Activated CD8-positive, alpha-beta memory T cell treated with anti-CD3 and anti-CD28 coated beads for 36 hours (primary cell): ENCODE measurements around the gene CHN2. TPM values are rescaled to one million over a fixed set of nuclear protein-coding genes. Genes with fewer than 3 reads are reported as not detected.

ENCODE experiments used
- CTCF ChIA-PET: fragments of 350-600 bp; sonication (Branson Sonifier 250); formaldehyde crosslinking; loops from one replicate; lab custom pipeline; 2021; ENCODE audit warnings: antibody characterized with exemption; lab: Charles Lee
- POLR2A ChIA-PET: fragments of 350-600 bp; sonication (Branson Sonifier 250); formaldehyde crosslinking; loops from one replicate; lab custom pipeline; 2021; ENCODE audit warnings: antibody characterized with exemption; lab: Charles Lee
- total RNA-seq, 2 experiments: library from RNA; stranded (reverse); gene quantifications; one replicate each; pipeline ENCODE4 v1.2.3, GENCODE V29; 2021

Gene CHN2
- total RNA-seq, 2 experiments from 2014 or later, result 4.8 to 6.1 TPM

DNA sequence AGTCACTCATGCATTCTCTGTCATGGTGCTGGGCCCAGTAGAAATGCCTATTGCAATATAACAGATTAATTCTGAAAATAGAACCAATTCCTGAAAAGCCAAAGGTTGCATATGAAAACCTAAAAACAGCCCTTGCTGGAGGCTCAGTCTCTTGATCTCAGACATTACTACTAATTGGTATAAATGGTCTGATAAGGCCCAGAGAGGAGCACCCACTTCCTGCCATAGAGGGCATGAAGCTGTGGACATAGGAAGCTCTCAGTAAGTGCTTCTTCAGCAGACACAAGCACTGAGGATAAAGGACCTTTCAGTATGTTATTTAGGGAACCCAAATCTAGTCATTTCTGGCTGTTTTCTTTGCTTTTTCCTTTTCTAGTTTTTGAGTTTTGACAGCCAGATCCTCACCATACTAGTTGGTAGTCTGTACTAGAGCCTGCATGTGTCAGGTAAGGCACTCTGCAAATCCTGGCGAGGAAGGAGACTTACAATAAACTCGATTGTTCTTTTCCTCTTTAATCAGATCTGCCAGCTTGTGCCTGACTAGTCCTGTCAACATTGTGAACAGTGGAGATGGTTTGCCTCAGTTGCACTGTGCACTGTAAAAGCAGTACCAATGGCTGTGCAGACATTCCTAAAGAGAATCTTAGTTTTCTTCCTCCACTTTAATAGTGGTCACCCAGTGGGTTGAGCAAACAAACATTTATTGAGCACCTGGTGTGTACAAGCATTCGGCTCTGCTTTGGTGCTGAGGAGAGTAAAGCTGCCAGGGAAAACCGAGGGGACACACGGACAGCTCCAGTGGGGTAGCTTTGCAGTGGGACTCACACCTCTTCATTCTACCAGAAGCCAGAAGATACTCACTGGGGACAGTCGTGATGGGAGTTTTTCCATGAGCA lies 140.9 kb downstream of the CHN2 start:
- ChIA-PET POLR2A (no interaction called here), CTCF (interaction anchor here (0.5 kb wide), 1 partner anchor 248 kb away, joined by 3 read pairs; no protein-coding TSS in a partner anchor)

DNA sequence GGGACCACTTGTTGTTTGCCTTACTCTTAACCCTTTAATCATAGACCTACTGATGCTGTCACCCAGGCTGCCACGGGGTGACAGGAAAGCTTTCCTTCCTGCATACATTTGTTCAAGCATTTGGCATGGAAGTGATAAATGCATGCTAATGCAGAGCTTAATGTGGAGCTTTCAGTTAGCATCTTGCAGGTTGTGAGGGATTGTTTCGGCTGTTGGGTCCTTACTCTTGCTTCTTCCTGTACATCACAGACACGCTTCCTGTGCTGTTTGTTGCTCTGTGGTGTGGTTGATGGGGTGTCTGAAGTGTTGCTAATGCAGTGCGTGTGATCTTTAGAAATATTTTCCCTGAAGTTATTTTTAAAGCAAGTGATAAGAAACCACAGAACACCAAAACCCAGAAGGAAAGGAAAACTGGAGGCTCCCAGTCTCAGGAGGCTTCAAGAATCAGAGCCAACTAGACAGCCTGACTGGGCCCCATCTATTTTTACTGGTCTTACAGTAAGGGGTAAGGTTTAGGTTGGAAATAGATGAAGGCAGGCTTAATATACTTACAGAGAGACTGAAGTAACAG lies 143.1 kb downstream of the CHN2 start:
- POLR2A ChIA-PET, result no interaction called here

DNA sequence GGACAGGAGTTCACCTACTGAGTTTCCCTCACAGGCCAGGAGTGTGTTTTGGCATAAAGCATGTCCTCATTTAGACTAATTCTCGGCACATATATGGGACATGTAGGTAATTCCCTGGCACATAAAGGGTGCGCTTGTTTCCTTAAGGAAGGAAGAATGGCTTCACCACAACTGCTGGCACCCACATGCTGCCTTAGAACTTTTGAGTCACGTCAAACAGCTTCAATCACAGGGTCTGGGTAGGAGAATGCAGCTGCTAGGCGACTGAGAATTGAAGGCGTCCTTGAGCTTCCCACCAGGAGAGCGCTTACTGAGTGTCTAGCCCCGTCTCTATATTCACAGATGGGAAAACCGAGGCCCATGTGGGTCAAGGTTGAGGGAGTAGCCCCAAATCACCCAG lies 146.1 kb downstream of the CHN2 start:
- ChIA-PET POLR2A (no interaction called here), CTCF (interaction anchor here (0.6 kb wide), 1 partner anchor 44 kb away, joined by 3 read pairs; no protein-coding TSS in a partner anchor)

More for the DNA sequence above, 143.1 kb downstream of the CHN2 start:
- CTCF ChIA-PET, result interaction anchor here (2.0 kb wide), 1 partner anchor 148 kb away, joined by 5 read pairs; no protein-coding TSS in a partner anchor

DNA sequence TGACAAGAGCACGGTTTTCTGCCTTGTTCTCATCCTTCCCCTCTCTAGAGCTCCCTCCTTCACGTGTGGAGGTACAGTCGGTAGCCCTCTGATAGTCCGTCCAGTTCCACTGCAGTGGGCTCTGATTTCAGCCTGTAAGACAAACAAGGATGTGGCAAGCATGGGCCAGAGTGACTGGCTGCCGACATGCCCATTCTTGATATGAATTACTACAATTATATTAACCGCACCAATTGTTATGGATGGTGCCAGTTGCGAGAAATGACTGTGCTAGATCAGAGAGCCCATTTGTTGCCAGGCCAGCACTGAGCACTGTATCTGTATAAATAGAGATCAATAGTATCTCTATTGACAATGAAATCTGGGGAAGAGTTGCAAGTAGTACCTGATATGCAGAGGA lies 146.6 kb downstream of the CHN2 start:
- CTCF ChIA-PET, result no interaction called here
- POLR2A ChIA-PET, result no interaction called here

DNA sequence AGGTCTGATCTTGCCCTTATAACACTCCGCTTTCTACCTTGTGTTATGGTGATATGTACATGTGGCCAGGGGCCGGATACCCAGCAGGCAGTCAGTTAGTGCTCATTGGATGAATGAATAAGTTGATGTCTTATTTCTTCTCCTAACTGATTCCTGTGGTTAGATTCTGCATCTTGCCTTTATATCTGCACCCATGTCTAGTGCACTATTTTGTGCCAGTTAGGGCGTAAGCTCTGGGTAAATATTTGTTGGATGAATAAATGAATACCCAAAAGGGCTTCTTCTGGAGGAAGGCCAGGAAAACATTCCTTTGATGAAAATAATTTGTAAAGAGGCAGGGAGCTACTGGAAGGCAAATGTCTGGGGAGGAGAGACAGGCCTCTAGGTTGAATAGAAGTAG lies 148.2 kb downstream of the CHN2 start:
- ChIA-PET POLR2A (no interaction called here), CTCF (interaction anchor here (1.0 to 2.3 kb wide), 3 partner anchors 92 to 420 kb away, joined by 3 to 9 read pairs (median 4); no protein-coding TSS in a partner anchor)

DNA sequence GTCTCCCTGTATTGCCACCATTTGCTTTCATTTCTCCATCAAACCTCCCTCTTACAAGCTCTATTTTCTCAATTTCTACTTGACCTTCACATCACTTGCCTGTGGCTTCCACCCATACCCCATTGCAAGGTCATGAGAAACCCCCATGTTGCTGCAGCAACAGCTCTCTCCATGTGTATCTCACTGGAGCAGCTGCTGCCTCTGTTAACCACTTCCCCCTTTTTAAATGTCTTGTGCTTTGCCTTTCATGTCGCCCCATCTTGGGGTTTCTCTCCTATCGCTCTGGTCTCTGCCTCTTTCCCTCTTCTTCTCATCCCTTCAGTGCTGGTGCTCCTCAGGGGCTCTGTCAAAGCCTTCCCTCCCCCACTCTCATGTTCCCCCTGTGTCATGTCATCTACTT lies 148.8 kb downstream of the CHN2 start:
- ChIA-PET POLR2A (interaction anchor here (0.5 kb wide), 1 partner anchor 147 kb away, joined by 3 read pairs; no protein-coding TSS in a partner anchor), CTCF (interaction anchor here (2.3 kb wide), 1 partner anchor 154 kb away, joined by 9 read pairs; no protein-coding TSS in a partner anchor)

DNA sequence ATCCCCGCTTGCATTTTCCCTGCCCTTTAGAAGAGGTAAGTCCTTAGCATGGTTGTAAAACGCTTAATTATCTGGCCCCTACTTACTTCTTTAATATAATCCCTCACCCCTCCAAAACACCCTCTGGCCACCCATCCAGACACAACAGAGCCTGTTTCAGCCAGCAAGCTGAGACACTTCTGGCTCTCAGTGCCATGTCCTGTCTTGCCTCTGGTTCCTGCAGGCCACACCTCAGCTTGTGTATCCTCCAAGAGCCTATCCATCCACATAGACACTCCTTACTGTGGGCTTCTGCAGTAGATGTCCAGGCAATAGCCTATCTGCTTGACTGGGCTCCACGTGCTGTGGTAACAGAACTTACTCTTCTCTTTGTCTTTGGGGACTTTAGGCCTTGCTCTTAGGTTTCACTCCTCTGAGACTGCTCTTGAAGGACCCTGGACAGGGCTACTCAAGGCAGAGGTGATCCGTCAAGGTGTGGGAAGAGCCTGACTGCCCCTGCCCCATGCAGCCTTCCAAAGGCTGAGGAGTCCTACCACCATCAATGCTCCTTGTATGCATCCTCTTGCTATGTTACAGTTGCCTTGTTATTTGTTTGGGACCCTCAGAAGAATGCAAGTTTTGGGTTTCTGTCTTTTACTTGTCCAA lies 149.9 kb downstream of the CHN2 start:
- CTCF ChIA-PET, result interaction anchor here (2.3 kb wide), 1 partner anchor 155 kb away, joined by 9 read pairs; no protein-coding TSS in a partner anchor
- POLR2A ChIA-PET, result no interaction called here

DNA sequence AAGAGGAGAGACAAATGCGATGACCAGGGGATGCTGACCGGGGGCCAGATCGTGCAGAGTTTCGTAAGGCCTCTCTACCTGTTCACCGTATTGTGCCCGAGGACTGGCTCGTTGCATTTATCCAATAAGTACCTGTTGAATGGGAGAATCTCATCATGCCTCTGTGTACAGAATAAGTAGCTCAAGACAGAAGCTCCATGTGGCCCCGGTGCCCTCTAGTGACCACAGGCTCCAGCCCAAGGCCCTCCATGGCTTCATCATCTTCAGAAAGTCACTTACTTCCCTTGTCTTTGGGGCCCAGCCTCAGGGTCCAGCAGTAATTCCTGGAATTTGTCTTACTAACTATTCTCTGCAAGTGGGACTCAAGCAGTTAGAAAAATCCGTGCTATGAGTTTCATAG lies 151.0 kb downstream of the CHN2 start:
- POLR2A ChIA-PET, result interaction anchor here (0.6 kb wide), 1 partner anchor 196 kb away, joined by 6 read pairs; no protein-coding TSS in a partner anchor
- CTCF ChIA-PET, result interaction anchor here (1.1 to 1.4 kb wide), 5 partner anchors 10 to 239 kb away, joined by 3 to 5 read pairs (median 3); no protein-coding TSS in a partner anchor

DNA sequence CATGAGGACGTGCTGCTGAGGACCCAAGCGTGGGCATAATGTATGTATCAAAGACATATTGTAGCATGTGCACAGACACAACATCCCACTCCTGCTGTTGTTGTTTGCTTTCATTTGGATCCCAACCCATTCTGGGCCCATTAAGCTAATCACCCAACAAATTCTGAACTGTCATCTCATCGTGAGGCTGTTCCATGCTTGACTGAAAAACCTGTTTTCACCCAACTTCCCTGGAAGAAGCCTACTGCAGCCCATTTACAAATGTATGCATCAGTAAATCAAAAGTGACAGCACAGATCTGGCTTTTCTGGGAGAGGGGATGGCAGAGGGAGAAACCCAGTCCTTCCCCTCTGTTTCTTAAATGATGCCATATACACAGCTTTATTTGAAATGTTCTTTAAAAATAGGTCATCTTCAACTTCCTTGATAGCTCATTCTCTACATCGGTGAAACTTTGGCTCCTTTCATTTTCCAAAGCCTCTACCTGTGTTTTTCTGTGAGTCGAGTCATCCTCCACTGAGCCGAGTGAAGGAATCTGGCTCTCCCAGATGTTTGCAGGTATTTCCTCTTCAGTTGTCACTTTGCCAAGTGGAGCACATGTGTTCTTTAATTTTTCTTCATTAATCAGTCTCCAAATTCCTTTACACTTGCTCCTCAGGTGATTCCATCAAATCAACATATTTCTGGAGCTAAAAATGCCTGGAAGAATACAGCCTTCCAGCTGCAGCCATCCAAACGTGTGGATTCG lies 151.8 kb downstream of the CHN2 start:
- ChIA-PET CTCF (interaction anchor here (0.9 to 1.4 kb wide), 6 partner anchors 10 to 240 kb away, joined by 3 to 5 read pairs (median 3); no protein-coding TSS in a partner anchor), POLR2A (no interaction called here)

DNA sequence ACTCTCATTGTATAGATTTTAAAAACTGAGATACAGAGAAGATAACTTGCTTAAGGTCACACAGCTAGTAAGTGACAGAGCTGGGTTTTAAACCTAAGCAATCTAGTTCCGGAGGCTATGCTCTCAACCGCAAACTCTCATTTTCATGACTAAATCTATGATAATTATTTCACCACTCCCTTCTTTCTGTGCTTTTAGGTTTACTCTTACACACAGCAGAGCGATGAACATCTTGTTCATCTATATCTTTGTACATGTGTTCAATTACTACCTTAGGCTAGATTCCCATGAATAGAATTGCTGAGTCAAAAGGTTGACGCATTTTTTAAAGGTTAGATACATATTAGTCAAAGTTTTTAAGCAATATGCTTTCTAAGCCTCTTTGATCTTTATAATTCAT lies 154.8 kb downstream of the CHN2 start:
- CTCF ChIA-PET, result no interaction called here
- POLR2A ChIA-PET, result no interaction called here

DNA sequence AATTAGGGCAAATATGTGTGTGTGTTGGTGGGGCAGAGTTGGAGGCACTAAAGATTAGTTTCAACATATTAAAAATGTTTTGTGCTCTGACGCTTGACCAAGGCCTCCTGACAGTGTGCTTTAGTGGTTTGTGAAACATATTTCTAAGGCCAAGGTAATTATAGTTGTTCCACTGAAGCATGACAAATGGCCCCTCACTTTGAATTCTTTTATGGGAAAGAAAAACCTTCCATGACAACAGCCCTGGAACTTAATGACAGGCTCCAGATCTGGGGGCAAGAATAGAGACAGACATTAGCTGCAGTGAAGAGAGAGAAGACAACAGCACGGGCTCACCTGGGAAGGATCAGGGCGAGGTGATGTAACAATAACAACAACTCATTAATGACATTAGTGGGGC lies 155.8 kb downstream of the CHN2 start:
- CTCF ChIA-PET, result no interaction called here
- POLR2A ChIA-PET, result no interaction called here

DNA sequence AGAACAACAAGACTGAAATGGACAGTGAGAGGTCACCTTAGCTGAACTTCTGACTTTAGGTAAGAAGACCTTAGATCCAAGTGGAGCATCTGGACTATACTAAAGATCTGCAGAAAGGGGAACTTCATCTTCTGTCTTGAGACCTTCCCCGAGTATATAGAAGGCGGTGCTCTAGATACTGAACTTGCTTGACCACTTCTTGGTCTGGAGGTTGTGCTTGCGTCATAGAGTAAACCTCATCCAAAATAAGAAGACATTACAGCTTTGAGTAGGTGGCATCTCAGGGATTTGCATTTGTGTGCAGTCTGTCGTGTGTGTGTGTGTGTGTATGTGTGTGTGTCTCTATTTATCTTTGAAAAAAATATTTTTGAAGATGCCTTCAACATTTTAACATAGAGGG lies 157.5 kb downstream of the CHN2 start:
- CTCF ChIA-PET, result interaction anchor here (1.4 kb wide), 1 partner anchor 162 kb away, joined by 7 read pairs; no protein-coding TSS in a partner anchor

DNA sequence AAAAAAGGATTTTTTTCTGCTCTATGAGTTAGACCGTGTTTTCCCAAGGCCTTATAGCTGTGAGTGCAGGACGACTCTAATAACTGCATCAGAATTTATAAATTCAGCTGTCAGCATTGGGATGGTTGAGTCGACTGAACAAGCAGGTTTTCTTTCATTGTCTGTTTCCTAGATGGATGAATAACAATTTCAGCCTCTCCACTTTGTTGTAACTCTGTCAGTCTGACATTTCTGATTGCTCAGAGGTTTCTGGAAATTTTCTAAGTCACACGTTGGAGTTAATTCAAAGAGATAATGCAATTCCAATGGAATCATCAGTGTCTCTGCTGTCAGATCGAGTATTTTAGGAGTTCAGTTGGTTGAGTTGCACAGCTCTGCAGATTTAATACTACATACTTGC lies 159.2 kb downstream of the CHN2 start:
- POLR2A ChIA-PET, result no interaction called here
- CTCF ChIA-PET, result no interaction called here

More for the DNA sequence above, 157.5 kb downstream of the CHN2 start:
- POLR2A ChIA-PET, result no interaction called here

DNA sequence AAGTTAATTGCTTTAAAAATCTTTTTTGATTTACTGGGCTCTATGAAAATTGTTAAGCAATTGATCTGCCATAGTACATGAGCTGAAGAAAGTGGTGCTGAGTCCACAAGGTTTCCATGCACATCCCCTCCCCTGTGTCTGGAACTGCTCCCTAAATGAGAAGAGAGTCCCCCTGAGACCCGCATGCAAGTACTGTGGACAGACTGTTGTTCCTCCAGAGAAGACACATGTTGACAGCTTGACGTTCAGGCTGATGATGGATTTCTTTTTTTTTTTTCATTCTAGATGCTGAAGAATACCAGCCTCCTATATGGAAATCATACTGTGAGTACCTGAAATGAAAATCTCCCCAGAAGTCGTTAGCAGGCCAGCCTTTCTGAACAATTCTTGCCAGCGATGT lies 159.8 kb downstream of the CHN2 start:
- CTCF ChIA-PET, result no interaction called here
- POLR2A ChIA-PET, result interaction anchor here (0.6 kb wide), 1 partner anchor 154 kb away, joined by 4 read pairs; no protein-coding TSS in a partner anchor

DNA sequence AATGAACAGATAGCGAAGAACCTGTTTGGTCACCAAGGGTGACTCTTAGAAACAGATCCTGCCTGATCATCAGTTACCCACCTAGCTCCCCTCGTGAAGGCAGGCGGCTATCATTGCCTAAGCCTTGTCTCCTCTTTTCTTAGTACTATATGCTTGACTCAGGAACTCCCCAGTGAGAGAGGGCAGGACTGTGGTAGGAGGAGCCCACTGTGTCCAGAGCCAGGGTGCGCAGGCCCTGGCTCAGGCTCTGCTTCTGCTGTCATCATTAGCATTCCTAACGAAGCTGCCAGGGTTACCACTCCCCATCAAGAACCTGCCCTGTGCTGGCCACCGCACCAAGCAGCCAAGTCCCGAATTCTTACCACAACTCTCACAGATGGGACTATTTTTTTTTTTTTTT lies 160.8 kb downstream of the CHN2 start:
- CTCF ChIA-PET, result interaction anchor here (1.4 kb wide), 1 partner anchor 10 kb away, joined by 5 read pairs; no protein-coding TSS in a partner anchor

DNA sequence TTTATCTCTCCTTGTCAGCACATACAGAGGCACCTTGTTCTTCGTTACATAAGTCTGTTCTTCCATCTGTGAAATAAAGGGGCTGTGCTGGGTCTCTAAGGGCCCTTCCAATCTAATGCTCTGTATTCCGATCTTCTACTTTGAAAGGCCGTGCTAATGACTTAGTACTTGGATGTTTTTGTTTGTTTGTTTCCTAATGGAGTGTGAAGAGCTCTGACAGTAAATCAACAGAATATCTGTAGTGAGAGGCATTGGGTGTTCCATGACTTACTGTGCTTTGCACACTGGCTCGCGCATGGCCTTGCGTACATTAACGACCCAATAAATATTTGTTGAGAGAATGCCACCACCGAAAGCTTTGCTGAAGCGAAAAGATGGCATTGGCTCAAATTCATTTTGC lies 162.1 kb downstream of the CHN2 start:
- POLR2A ChIA-PET, result no interaction called here
- CTCF ChIA-PET, result interaction anchor here (1.4 kb wide), 1 partner anchor 11 kb away, joined by 5 read pairs; no protein-coding TSS in a partner anchor

More for the DNA sequence above, 160.8 kb downstream of the CHN2 start:
- POLR2A ChIA-PET, result no interaction called here

DNA sequence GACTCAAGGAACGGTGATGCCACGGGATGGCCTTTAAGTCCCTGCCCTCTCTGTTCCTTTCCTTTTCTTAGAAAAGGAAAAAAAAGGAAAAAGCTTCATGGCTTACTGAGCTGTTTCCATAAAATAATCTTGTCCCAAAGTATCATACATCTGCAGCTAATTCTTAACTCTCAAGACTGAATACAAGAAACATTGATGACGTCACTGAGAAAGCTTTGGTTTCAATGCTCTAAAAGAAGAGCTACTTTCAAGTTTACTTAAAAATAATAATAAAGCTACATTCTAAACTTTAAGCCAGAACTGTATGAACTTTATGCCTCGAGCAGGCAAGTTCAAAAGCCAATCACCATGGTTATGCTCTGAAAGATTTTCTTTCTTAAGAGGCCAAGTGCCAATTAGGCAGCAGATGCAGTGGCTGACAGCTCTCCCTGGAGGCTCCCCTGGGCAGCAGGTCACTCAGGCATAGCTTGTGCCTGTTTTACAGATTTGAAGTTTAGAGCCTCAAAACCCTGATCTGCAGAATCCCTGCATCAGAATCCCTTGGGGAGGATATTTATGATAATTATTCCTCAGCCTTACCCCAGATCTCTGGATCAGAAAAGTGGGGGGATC lies 165.0 kb downstream of the CHN2 start:
- ChIA-PET POLR2A (no interaction called here), CTCF (no interaction called here)
